NCI-H146 treated with DMSO at 0.1 percent for 48 hours (cell line): Measurements from ENCODE around the gene WWC1.
A peak's percentile ranks its signal among the peaks of the same experiment; 100 is the strongest.
"Not testable (repeated sequence)": the region's sequence is repeated elsewhere in the genome, so short reads cannot be mapped to it uniquely, and the experiment has no call there.

Experiments used
- DNase-seq: peaks from one replicate; lab custom pipeline; 2025; ENCODE audit not compliant: unreplicated experiment; lab: John Stamatoyannopoulos, UW

The WWC1 gene

GRCh38 chr5:168307022-168307421 lies 15.6 kb downstream of the WWC1 start:
- no peak for DNase-seq

- DNase-seq = no peak
These were observed 16.6 kb downstream of the WWC1 start for GRCh38 chr5:168307925-168308584.

- DNase-seq = no peak
These were observed 17.6 kb downstream of the WWC1 start for GRCh38 chr5:168308976-168309598.

GRCh38 chr5:168310541-168310940 lies 19.1 kb downstream of the WWC1 start:
- DNase-seq = not testable (repeated sequence)

- no peak for DNase-seq
These were observed 19.7 kb downstream of the WWC1 start for GRCh38 chr5:168311061-168311566.

GRCh38 chr5:168312606-168313295 lies 21.3 kb downstream of the WWC1 start:
- DNase-seq = no peak

GRCh38 chr5:168313596-168314204 lies 22.3 kb downstream of the WWC1 start:
- no peak for DNase-seq

GRCh38 chr5:168314735-168315411 lies 23.4 kb downstream of the WWC1 start:
- no peak for DNase-seq

GRCh38 chr5:168315416-168316138 lies 24.1 kb downstream of the WWC1 start:
- no peak for DNase-seq

GRCh38 chr5:168316139-168316578 lies 24.7 kb downstream of the WWC1 start:
- DNase-seq = peak; percentile 56

GRCh38 chr5:168317096-168317520 lies 25.7 kb downstream of the WWC1 start:
- DNase-seq = no peak

GRCh38 chr5:168317521-168318147 lies 26.2 kb downstream of the WWC1 start:
- DNase-seq = peak; percentile 79

GRCh38 chr5:168318240-168318639 lies 26.8 kb downstream of the WWC1 start:
- DNase-seq = no peak

- no peak for DNase-seq
These were observed 28.3 kb downstream of the WWC1 start for GRCh38 chr5:168319774-168320173.

- peak; percentile 62 for DNase-seq
These were observed 29.4 kb downstream of the WWC1 start for GRCh38 chr5:168320805-168321204.

- no peak for DNase-seq
These were observed 33.6 kb downstream of the WWC1 start for GRCh38 chr5:168324859-168325630.

GRCh38 chr5:168327019-168327421 lies 35.6 kb downstream of the WWC1 start:
- no peak for DNase-seq

- DNase-seq = no peak
These were observed 36.0 kb downstream of the WWC1 start for GRCh38 chr5:168327451-168327850.

- no peak for DNase-seq
These were observed 36.5 kb downstream of the WWC1 start for GRCh38 chr5:168327994-168328393.
